Esophagus muscularis mucosa (tissue), 4 donors: ENCODE measurements around the gene TMEM92. TPM values are rescaled to one million over a fixed set of nuclear protein-coding genes. Genes with fewer than 3 reads are reported as not detected.
"Not testable (repeated sequence)": the region's sequence is repeated elsewhere in the genome, so short reads cannot be mapped to it uniquely, and the experiment has no call there.

ENCODE experiments used
- DNase-seq: peaks from one replicate; pipeline ENCODE4 v3.0.0-alpha.2; 2017; ENCODE audit errors: extremely low spot score
- H3K27ac ChIP-seq, 4 donors: fragments of 200-600 bp; sonication (generic); replicated peaks in 1 of 4; 1 replicate in 3 of 4; 2 replicates in 1 of 4; pipeline ENCODE4 v1.5.1; 2016 to 2019; ENCODE audit warnings: mild to moderate bottlenecking in 1 of 4
- H3K27me3 ChIP-seq, 4 donors: fragments of 200-600 bp; sonication (generic); one replicate each; pipeline versions ENCODE4 v1.5.1 to v1.6.0; 2016 to 2019
- H3K36me3 ChIP-seq, 4 donors: fragments of 200-600 bp; sonication (generic); one replicate each; pipeline ENCODE4 v1.5.1; 2016 to 2019
- H3K4me1 ChIP-seq, 4 donors: fragments of 200-600 bp; sonication (generic); one replicate each; pipeline ENCODE4 v1.5.1; 2016 to 2019
- H3K4me3 ChIP-seq, 4 donors: fragments of 200-600 bp; sonication (generic); 1 replicate in 2 of 4; 2 replicates in 2 of 4; pipeline ENCODE4 v1.5.1; 2016 to 2019; ENCODE audit warnings: mild to moderate bottlenecking in 4 of 4, moderate library complexity in 1 of 4
- H3K9me3 ChIP-seq, 4 donors: fragments of 200-600 bp; sonication (generic); 1 replicate in 3 of 4; 2 replicates in 1 of 4; pipeline ENCODE4 v1.5.1; 2016 to 2019
- EP300 ChIP-seq: sonication (generic); formaldehyde crosslinking; IDR thresholded peaks from one replicate; pipeline ENCODE4 v1.6.1; 2017; ENCODE audit warnings: antibody characterized with exemption
- POLR2A ChIP-seq: fragments of 450-650 bp; IDR thresholded peaks from one replicate; pipeline ENCODE4 v1.6.1; 2017; ENCODE audit warnings: antibody characterized with exemption, moderate library complexity, mild to moderate bottlenecking, low read depth
- POLR2AphosphoS5 ChIP-seq, 2 donors: sonication (generic); formaldehyde crosslinking; IDR thresholded peaks; one replicate each; pipeline ENCODE4 v1.6.1; 2017; ENCODE audit warnings: antibody characterized with exemption in 2 of 2
- WGBS: methylation state at CpG from one replicate; pipeline ENCODE4 v1.1.5; 2018; 5-methylcytosine and 5-hydroxymethylcytosine counted together
- intact Hi-C: fragments of 100-400 bp; cut with DNase I; formaldehyde crosslinking; loops from one replicate; pipeline ENCODE4 v1.15.1; 2023
- total RNA-seq, 4 donors: library from RNA; depleted of rRNA; stranded (reverse); fragments of >200 nt; gene quantifications; one replicate each; pipeline versions ENCODE4 v1.1.0 to v1.2.1, GENCODE V29; 2016
- TF ChIP-seq, protein P1 (sequence below), 3 experiments: fragments of 200-600 bp in 2 of 3; fragments of 450-650 bp in 1 of 3; sonication (generic) in 2 of 3; IDR thresholded peaks; one replicate each; pipeline ENCODE4 v1.5.1; 2017 to 2019; ENCODE audit warnings: antibody characterized with exemption in 3 of 3, mild to moderate bottlenecking in 2 of 3, moderate library complexity in 1 of 3

The TMEM92 gene
- total RNA-seq, 4 donors from 2014 or later, result 0.80 TPM; not detected in 3

DNA sequence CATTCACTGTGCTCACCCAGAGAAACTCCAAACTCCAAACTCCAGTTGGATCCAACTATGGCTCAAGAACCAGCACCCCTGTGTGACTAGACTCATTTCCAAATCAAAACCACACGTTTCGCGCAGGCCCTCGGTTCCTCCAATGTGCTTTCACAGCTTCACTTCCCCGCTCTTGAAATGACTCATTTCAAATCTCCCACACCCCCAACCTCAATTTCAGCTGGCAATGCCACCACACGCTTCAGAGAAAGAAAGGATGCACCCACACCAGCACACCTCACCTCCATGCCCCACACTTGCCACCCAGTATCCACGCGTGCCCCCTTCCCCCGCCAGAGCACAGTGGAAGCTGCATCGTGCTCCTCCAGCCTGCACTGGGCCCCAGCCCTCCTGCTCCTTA, 9.0 kb downstream of the TMEM92 start:
- no peak for TF ChIP-seq POLR2A
- TF ChIP-seq, protein P1, sequence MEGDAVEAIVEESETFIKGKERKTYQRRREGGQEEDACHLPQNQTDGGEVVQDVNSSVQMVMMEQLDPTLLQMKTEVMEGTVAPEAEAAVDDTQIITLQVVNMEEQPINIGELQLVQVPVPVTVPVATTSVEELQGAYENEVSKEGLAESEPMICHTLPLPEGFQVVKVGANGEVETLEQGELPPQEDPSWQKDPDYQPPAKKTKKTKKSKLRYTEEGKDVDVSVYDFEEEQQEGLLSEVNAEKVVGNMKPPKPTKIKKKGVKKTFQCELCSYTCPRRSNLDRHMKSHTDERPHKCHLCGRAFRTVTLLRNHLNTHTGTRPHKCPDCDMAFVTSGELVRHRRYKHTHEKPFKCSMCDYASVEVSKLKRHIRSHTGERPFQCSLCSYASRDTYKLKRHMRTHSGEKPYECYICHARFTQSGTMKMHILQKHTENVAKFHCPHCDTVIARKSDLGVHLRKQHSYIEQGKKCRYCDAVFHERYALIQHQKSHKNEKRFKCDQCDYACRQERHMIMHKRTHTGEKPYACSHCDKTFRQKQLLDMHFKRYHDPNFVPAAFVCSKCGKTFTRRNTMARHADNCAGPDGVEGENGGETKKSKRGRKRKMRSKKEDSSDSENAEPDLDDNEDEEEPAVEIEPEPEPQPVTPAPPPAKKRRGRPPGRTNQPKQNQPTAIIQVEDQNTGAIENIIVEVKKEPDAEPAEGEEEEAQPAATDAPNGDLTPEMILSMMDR (IDR thresholded peaks at IDR 0.05), result no peak
- TF ChIP-seq EP300, result no peak
- TF ChIP-seq POLR2AphosphoS5 (IDR thresholded peaks at IDR 0.05), result no peak
- no peaks in the 10 kb centered on the region for H3K9me3 ChIP-seq
- DNase-seq, result no peak
- 85% methylated on average over 10 of the region's 10 CpGs for WGBS
- H3K4me1 ChIP-seq, result peaks cover 0 to 11% (median 3%) of the 10 kb centered on the region in 4 donors
- peaks cover 0 to 9% (median 0%) of the 10 kb centered on the region in 4 donors for H3K27me3 ChIP-seq
- H3K4me3 ChIP-seq, result no peak overlapping the region
- intact Hi-C loops, result no loop called here
- no peak overlapping the region for H3K27ac ChIP-seq
- H3K36me3 ChIP-seq, result peaks cover 0 to 3% (median 0%) of the 10 kb centered on the region in 4 donors

DNA sequence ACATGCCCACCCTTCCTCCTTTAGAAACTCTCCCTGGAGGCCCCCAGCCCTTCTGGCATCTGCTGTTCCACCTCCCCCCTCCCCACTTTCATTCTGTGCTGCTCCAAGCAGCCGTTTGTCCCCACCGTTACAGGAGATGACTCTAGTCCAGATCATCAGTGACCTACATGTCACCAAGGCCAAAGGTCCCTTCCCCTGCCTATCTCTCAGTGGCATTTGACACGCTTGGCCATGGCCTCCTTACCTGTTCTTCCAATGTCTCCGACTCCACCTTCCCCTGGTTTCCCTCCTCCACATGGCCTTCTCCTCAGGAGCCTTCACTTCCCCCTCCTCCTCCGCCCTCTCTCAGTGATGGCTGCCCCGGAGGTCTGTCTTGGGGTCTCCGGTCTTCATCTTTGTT, 9.4 kb downstream of the TMEM92 start:
- Histone ChIP-seq H3K4me3 (no peak overlapping the region), H3K4me1 (peaks cover 0 to 16% (median 7%) of the 10 kb centered on the region in 4 donors), H3K9me3 (no peaks in the 10 kb centered on the region), H3K27me3 (peaks cover 0 to 5% (median 0%) of the 10 kb centered on the region in 4 donors), H3K27ac (no peak overlapping the region), H3K36me3 (peaks cover 0 to 3% (median 0%) of the 10 kb centered on the region in 4 donors)
- intact Hi-C loops, result no loop called here
- 75% methylated on average over 7 of the region's 7 CpGs for WGBS
- TF ChIP-seq POLR2A (no peak), EP300 (no peak), POLR2AphosphoS5 (IDR thresholded peaks at IDR 0.05) (no peak)
- TF ChIP-seq, protein P1 (IDR thresholded peaks at IDR 0.05), result no peak
- DNase-seq, result no peak

DNA sequence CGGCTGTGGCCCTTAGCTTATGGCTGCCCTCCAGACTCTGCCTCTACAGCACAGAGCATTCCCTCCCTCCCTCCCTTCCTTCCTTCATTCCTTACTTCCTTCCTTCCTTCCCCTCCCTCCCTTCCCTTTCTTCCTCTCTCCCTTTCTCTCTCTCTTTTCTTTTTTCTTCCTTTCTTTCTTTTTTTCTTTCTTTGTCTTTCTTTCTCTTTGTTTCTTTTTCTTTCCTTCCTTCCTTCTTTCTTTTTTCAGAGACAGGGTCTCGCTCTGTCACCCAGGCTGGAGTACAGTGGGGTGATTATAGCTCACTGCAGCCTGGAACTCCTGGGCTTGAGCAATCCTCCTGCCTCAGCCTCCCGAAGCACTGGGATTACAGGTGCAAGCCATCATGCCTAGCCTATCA, 11.7 kb downstream of the TMEM92 start:
- no peak overlapping the region for H3K27ac ChIP-seq
- intact Hi-C loops, result no loop called here

DNA sequence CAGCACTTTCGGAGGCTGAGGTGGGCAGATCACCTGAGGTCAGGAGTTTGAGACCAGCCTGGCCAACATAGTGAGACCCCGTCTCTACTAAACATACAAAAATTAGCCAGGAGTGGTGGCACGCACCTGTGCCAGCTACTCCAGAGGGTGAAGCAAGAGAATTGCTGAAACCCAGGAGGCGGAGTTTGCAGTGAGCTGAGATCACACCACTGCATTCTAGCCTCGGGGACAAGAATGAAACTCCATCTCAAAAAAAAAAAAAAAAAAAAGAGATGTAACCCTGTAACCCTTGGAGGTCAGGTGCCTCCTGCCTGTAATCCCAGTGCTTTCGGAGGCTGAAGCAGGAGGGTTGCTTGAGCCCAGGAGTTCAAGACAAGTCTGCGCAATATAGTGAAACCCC, 13.0 kb downstream of the TMEM92 start:
- H3K4me3 ChIP-seq, intact Hi-C loops: not testable (repeated sequence)
- 76% methylated on average over 7 of the region's 7 CpGs for WGBS

More for the DNA sequence above, 11.7 kb downstream of the TMEM92 start:
- peaks cover 17 to 30% (median 28%) of the 10 kb centered on the region in 4 donors for H3K4me1 ChIP-seq
- DNase-seq, result no peak
- no peaks in the 10 kb centered on the region for H3K36me3 ChIP-seq
- TF ChIP-seq POLR2A (no peak), EP300 (no peak), POLR2AphosphoS5 (IDR thresholded peaks at IDR 0.05) (no peak)
- TF ChIP-seq, protein P1 (IDR thresholded peaks at IDR 0.05), result no peak
- H3K4me3 ChIP-seq, result no peak overlapping the region
- H3K27me3 ChIP-seq, result no peaks in the 10 kb centered on the region
- WGBS, result 78% methylated on average over 3 of the region's 3 CpGs
- H3K9me3 ChIP-seq, result no peaks in the 10 kb centered on the region

DNA sequence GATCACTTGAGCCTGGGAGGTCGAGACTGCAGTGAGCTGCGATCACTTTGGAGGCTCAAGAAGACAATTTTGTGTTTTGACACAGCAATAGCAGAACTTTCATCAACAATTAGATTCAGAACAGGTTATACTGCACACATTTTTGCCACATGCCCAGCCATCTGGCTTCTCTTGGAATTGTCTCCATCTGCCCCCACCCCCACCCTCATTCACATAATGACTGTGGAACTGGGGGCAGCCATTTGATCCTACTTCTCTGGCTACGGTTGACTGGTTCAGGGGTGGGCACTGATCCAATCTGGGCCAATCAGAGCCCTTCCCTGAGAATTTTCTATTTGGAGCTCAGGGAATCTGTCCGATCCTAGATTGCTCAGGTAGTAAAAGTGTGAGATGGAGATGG, 14.0 kb downstream of the TMEM92 start:
- H3K4me1 ChIP-seq, result peaks cover 17 to 32% (median 28%) of the 10 kb centered on the region in 4 donors
- no peak for DNase-seq
- H3K27me3 ChIP-seq, result no peaks in the 10 kb centered on the region
- H3K4me3 ChIP-seq, result no peak overlapping the region
- TF ChIP-seq POLR2AphosphoS5 (IDR thresholded peaks at IDR 0.05) (no peak), EP300 (no peak), POLR2A (no peak)
- TF ChIP-seq, protein P1 (IDR thresholded peaks at IDR 0.05), result no peak
- peak overlapping the region; percentile 84 to 89 (median 86) for H3K27ac ChIP-seq
- H3K9me3 ChIP-seq, result no peaks in the 10 kb centered on the region
- intact Hi-C loops, result no loop called here
- no peaks in the 10 kb centered on the region for H3K36me3 ChIP-seq
- WGBS, result 90% methylated on average over 4 of the region's 4 CpGs

More for the DNA sequence above, 13.0 kb downstream of the TMEM92 start:
- H3K9me3 ChIP-seq, H3K27me3 ChIP-seq, H3K27ac ChIP-seq, DNase-seq, H3K36me3 ChIP-seq: not testable (repeated sequence)
- H3K4me1 ChIP-seq, result peaks cover 17 to 32% (median 28%) of the 10 kb centered on the region in 4 donors
